Measurements from ENCODE around the gene SPOCK1.
"Not testable (repeated sequence)": the region's sequence is repeated elsewhere in the genome, so short reads cannot be mapped to it uniquely, and the experiment has no call there.

The SPOCK1 gene

DNA sequence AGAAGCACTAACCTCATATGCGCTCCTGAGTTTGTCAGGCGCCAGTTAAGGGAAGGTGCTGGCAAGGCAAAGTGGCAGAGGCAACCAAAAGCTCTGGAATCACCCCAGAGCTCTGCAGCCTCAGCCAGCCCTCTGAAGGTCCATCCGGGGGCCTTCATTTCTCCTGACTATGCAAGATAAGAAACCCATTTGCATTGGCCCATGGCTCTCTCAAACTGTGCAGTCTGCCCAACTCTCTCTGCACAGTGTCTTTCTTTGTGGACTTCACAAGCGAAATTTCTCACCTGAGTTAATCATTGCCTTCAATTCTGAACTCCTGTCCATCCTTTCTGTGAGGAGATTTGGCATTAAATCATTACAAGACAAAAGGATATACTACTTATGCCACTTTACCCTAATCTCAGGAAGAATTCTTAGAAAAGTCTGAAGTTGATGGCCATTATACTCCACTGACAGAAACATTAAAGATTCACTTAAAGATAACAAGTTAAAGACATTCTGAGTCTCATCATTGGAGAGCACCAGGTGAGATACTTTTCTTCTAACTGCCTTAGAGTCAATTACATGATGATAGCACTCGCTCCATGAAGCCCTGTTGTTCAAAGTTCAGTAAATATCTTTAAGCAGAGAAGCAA, 235.6 kb downstream of the SPOCK1 start:
- DNase-seq (ENCODE audit: extremely low spot score) = no peak
- TF ChIP-seq, protein P1, sequence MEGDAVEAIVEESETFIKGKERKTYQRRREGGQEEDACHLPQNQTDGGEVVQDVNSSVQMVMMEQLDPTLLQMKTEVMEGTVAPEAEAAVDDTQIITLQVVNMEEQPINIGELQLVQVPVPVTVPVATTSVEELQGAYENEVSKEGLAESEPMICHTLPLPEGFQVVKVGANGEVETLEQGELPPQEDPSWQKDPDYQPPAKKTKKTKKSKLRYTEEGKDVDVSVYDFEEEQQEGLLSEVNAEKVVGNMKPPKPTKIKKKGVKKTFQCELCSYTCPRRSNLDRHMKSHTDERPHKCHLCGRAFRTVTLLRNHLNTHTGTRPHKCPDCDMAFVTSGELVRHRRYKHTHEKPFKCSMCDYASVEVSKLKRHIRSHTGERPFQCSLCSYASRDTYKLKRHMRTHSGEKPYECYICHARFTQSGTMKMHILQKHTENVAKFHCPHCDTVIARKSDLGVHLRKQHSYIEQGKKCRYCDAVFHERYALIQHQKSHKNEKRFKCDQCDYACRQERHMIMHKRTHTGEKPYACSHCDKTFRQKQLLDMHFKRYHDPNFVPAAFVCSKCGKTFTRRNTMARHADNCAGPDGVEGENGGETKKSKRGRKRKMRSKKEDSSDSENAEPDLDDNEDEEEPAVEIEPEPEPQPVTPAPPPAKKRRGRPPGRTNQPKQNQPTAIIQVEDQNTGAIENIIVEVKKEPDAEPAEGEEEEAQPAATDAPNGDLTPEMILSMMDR (IDR thresholded peaks at IDR 0.05; ENCODE audit: control extremely low read depth, extremely low read depth, low read depth, missing control alignments) = no peak
- ChIA-PET CTCF (no interaction called here), POLR2A (no interaction called here)

DNA sequence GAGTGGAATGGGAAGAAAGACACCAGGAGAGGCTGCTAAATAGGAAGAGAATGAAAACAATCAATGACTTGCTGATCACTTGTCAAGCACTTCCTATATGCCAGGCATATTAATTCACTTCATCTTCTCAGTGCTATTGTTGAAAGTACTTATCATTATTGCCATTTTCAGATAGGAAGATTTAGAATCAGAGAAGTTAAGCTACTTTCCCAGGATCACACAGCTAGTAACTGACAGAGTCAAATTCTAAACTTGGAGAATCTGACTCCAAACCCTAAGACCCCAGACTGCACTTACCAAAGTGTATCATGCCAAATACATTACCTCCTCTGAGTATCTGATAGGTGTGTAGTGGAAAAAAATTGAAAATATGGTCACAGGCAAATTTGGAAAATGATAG, 236.3 kb downstream of the SPOCK1 start:
- TF ChIP-seq, protein P1 (IDR thresholded peaks at IDR 0.05; ENCODE audit: control extremely low read depth, extremely low read depth, low read depth, missing control alignments) = no peak
- no peak for DNase-seq (ENCODE audit: extremely low spot score)
- POLR2A ChIA-PET = no interaction called here
- CTCF ChIA-PET = interaction anchor here (1.2 kb wide), 1 partner anchor 10 kb away, joined by 5 read pairs; no protein-coding TSS in a partner anchor

DNA sequence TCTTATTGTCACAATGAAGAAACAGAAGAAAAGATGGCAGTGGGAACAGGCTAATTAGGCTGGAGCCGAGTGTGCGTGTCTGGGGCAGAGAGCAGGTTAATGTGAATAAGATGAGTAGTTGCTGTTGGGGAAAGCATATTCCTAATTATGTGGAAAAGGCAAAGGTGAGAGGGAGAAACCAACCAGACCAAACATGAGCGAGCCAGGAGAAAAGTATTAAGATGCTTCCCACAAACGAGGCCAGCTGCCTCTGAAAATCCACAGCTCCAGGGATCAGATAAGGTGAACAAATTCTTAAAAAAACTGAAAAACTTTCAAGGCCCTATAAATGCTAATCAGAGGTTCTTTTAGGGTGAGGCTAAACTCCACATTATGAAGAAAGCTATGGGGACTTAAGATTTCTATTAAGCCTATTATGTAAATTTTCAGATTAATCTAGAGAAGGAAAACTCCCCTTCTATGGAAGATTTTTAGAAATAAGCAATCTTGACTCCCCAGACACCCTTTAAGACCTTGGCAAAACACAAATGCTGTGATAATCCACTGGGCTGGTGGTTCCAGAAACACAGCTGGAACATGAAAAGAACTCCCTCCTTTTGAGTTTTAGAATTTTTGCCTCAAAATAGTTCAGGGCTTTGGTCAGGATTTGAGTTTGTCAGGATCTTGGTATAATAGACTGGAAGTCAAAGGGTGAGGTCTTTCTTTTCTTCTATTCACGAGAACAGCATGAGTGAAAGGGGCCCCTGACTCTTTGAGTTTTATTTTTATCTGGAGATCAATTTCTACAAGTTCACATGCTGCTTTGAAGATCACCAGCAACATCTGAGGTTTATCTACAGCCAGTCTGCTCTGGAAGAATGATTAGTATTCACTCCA, 238.1 kb downstream of the SPOCK1 start:
- POLR2A ChIA-PET = no interaction called here
- CTCF ChIA-PET = no interaction called here
- DNase-seq (ENCODE audit: extremely low spot score) = no peak
- TF ChIP-seq, protein P1 (IDR thresholded peaks at IDR 0.05; ENCODE audit: control extremely low read depth, extremely low read depth, low read depth, missing control alignments) = no peak

DNA sequence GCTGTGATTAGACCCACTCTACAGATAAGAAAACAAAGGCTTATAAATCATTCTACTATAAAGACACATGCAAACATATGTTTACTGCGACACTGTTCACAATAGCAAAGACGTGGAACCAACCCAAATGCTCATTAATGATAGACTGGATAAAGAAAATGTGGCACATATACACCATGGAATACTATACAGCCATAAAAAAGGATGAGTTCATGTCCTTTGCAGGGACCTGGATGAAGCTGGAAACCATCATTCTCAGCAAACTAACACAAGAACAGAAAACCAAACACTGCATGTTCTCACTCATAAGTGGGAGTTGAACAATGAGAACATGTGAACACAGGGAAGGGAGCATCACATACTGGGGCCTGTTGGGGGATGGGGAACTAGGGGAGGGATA, 240.0 kb downstream of the SPOCK1 start:
- POLR2A ChIA-PET; DNase-seq (ENCODE audit: extremely low spot score); CTCF ChIA-PET: not testable (repeated sequence)

DNA sequence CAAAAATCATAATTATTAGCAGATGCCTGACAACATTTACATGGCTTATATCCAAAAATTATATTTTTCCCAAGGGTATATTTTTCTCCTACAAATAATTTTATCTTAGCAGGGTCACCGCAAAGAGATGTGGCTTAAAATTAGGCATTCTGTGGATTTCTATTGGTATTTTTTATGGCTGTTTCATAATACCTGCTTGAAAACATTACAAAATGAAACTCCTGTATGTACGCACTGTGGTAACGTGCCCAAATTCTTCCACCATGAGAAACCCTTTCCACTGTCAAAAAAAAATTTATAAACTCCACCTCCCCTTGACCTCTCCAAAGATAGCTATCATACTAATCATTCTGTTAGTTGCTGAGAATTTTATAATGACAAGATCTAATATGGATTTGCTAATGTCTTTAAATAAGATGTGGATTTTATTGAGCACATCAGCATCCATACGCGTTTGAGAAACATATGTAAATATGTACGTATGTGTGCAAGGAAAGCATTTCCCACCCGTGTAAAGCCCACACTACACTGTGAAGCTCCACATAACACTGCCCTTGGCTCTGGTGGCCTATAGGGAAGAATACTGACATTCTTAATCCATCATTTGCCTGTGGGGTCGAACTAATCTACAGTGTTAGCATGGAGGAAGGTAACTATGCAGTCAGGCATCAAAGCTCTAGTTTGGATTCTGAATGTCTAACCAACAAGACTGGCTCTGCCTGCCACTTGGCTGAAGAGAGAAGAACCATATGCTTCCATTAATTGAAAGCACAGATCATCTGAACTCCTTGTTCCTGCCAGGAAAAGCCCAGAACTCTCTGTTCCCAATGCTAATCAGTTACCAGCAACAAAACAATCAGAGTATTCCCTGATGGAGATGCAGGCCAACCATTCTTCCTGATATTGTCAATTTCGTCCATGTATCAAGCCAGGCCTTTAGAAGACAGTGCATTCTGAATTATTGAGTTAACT, 244.7 kb downstream of the SPOCK1 start:
- POLR2A ChIA-PET = no interaction called here
- TF ChIP-seq, protein P1 (IDR thresholded peaks at IDR 0.05; ENCODE audit: control extremely low read depth, extremely low read depth, low read depth, missing control alignments) = no peak
- CTCF ChIA-PET = no interaction called here
- no peak for DNase-seq (ENCODE audit: extremely low spot score)

DNA sequence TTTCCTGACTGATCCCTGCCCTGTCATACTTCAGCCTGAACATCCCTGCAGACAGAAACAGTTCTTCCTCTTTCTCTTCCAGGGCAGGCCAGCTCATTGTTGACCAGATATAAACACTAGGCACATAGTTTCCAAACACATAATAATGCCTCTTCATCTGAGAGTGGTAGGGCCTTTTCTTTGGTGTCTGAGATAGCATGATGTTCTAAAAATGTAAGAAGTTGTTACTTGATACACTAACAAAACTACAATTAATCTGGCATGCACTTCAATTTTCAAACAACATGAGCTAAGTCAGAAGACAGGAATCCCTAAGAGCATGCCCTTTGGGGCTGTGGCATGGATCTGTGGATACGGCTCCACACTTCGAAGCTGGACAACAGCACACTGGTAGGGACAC, 246.6 kb downstream of the SPOCK1 start:
- ChIA-PET POLR2A (no interaction called here), CTCF (interaction anchor here (2.1 kb wide), 1 partner anchor 10 kb away, joined by 5 read pairs; no protein-coding TSS in a partner anchor)
- TF ChIP-seq, protein P1 (IDR thresholded peaks at IDR 0.05; ENCODE audit: control extremely low read depth, extremely low read depth, low read depth, missing control alignments) = no peak
- DNase-seq (ENCODE audit: extremely low spot score) = no peak

All from GM10248 (cell line).